Activated naive CD8-positive, alpha-beta T cell treated with anti-CD3 and anti-CD28 coated beads, Interleukin-2, amount 50 U/mL, for 16 hours (primary cell): ENCODE results near the gene PPP2R2D.
"Not testable (repeated sequence)": the region's sequence is repeated elsewhere in the genome, so short reads cannot be mapped to it uniquely, and the experiment has no call there.

Source experiments
- DNase-seq: peaks from one replicate; pipeline ENCODE4 v3.0.0-alpha.2; 2020; ENCODE audit warnings: low read depth, low spot score

The PPP2R2D gene

DNA sequence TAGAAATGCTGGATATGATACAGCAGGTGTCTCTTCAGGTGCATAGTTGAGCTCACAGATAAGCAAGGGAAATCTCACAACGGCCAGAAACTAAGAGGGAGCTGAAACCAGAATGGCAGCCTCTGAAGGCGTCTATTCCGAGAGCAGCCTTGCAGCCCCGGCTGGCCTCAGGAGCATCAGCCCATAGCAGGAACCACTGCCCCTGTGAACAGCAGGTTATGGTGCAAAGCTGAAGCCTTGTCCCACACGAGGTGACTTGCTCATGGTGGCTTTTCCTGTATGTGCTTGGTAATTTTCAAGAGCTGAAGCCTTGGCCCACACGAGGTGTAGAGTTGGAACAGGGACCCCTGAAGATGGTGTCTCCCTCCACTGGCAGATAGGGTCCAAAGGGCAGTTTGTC, 47.7 kb downstream of the PPP2R2D start:
- DNase-seq = no peak

DNA sequence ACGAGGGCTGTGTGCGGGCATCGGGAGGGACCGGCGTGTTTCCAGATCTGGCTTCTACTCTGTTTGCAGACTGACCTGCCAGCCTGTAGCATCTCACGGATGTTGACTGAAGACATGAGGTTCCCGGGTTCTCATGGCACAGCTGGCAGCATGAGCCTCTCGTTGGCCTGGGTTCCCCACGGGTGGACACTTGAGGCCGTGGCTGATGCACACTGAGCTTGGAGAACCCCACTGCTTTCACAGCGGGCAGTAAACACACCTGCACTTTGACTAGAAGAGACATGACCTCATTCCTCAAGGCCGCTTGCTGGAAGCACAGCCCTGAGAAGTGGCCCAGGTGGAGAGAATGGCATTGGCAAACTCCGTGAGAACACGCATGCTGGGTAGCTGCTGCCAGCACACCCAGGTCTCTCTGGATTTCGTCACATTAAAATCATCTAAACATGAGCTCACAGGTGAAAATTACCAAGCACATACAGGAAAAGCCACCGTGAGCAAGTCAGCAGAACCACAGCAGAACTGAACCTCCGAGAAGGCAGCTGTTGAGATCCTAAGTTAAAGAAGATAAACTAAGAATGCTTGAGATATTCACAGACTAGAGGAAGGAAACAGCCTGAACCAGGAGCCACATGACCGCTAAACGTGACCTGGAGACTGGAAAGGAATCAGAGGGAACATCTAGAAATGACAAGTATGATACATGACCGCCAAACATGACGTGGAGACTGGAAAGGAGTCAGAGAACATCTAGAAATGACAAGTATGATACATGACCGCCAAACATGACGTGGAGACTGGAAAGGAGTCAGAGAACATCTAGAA, 48.4 kb downstream of the PPP2R2D start:
- no peak for DNase-seq

DNA sequence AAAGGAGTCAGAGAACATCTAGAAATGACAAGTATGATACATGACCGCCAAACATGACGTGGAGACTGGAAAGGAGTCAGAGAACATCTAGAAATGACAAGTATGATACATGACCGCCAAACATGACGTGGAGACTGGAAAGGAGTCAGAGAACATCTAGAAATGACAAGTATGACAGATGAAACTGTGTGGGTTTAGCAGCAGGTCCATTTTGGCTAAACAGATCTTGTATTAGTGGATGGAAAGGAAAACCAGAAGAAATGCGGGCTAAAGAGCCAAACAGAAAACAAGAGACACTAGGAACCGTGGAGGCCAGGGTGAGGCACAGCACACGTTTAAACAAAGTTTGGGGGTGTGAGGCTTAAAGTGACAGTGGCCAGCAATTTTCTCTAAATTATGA, 49.1 kb downstream of the PPP2R2D start:
- DNase-seq = not testable (repeated sequence)

DNA sequence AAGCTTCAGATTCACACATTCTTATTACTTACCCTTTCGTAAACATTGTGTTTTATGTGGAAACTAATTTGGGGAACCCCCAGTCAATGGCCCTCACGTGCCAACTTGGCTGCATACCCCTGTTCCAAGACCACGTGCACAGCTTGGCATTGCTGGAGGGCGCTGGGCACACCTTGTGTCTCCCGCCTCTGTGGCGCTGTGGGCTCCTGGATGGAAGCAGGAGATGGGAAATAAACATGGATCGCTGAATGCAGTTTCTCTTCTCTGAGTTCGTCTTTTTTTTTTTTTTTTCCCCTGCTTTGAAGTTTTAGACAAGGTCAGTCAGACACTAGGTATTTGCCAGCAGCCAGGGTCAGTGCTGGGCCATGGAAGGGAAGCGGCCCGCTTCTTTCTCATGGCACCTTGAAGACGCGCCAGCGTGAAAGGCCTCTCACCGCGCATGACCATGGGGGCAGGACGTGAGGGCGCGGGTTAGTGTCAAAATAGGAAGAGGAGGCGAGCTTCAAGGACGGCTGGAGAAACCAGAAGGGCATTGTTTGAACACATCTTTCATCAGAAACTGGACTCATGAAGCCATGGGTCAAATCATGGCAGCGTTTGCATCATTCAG, 53.7 kb downstream of the PPP2R2D start:
- DNase-seq = no peak

DNA sequence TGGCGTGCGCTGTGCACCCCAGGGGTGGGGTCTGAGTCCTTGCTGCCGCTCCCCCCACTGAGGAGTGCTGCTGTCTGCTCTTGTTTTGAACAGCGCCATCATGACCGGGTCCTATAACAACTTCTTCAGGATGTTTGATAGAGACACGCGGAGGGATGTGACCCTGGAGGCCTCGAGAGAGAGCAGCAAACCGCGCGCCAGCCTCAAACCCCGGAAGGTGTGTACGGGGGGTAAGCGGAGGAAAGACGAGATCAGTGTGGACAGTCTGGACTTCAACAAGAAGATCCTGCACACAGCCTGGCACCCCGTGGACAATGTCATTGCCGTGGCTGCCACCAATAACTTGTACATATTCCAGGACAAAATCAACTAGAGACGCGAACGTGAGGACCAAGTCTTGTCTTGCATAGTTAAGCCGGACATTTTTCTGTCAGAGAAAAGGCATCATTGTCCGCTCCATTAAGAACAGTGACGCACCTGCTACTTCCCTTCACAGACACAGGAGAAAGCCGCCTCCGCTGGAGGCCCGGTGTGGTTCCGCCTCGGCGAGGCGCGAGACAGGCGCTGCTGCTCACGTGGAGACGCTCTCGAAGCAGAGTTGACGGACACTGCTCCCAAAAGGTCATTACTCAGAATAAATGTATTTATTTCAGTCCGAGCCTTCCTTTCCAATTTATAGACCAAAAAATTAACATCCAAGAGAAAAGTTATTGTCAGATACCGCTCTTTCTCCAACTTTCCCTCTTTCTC, 55.0 kb downstream of the PPP2R2D start:
- no peak for DNase-seq

DNA sequence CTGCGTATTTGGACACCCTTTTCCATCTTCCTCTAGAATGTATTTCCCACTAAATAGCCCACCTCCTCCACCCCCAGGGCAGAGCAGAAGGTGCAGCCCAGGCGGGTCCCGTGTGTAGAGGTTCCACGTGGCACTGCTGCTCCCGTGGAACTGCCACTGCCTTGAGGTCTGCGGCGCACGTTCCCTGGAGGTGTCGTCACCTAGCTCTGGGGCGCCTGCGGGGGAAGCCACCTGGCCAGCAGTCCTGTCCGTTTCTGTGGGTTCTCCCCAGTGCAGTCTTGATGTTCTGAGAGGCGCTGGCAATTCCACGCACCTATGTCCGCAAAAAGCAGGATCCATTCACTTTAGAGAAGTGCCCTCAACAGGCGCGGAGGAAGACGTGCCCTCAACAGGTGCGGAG, 59.0 kb downstream of the PPP2R2D start:
- DNase-seq = no peak

DNA sequence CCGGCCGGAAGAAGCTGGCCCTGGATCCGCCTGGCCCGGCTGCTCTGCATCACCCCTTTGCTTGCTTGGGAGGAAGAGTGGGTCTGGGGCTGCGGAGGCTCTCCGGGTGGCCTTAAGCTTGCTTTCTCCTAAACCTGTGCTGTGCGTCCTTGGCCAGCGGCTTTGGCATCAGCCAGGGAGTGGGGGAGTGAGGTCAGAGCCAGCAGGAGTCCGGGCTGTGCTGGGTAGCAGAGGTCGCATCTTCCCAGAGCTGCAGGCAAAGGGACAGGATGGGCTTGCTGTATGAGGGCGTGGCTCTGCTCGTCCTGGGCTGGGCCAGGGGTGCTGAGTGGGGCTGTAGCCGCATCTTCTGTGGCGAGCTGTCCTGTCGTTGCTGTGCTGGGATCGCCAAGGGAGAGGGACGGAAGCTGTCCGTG, 59.8 kb downstream of the PPP2R2D start:
- no peak for DNase-seq

DNA sequence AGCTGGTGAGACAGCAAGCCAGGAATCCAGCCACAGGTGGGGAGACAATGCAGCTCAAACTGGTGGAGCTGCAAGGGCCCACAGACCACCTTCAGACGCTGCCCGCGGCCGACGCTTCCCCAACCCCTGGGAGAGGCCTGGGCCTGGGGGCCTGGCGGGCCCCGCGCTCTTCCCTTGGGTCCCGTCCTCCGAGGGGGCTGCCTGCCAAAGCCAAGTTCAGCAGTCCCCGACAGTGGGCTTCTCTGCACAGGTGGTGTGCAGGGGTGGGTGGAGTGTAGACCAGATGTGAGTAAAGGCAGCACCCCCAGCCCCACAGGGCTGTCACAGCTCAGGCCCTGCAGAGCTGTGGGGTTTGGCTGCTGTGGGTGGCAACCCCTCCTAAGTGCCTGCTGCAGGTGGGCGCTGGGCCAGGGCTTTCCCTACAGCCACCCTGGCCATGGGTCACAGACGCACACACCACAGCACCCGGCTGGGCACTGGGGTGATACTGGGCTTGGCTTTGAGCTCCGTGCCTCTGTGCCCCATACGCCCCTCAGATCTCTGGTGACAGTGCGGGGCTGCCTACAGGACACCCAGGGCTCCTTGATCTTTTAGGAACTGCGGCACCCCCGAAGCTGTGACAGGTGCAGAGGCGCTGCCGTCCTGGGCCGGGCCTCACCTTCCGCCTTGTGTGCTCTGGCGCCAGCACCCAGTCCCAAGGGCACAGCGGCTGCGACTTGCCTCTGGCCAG, 60.4 kb downstream of the PPP2R2D start:
- DNase-seq = no peak

DNA sequence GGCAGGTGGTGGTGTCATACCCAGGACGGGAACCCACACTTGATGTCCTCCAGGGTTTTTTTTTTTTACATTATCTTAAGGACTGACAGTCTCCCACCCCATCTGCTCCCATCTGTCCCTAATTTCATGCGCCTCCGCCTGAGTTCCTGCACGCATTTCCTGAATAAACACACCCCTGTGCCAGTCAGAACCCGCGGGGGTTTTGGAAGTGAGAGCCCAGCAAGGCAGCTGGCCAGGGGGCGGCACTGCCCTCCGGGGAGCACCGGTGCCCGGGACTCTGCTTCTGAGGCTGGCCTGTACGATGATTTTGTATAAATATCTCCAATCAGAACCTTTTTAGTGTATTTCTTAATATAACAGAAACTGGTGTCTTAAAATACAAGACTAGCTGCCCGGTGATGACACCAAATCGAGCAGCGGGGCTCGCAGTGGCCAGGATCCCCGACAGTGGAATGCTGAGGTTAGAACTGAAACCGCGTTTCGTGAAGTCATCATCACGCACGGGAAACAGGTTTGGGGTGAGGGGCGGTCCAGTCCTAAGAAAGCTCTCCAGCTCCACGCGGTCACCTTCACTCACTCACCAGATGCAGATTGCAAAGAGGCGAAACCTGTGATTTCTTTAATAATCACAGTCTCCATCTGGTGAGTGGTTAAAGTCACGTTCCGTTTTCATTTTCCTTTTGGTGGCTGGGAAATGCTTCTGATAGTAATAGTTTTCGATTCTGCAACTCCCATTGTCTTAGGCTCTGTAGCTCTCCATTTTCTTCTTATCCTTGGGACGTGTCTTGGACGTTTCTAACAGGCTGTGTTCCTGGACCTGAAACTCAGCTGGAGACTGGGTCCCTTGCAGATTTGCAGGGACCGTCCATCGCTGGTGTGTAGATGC, 61.2 kb downstream of the PPP2R2D start:
- no peak for DNase-seq

DNA sequence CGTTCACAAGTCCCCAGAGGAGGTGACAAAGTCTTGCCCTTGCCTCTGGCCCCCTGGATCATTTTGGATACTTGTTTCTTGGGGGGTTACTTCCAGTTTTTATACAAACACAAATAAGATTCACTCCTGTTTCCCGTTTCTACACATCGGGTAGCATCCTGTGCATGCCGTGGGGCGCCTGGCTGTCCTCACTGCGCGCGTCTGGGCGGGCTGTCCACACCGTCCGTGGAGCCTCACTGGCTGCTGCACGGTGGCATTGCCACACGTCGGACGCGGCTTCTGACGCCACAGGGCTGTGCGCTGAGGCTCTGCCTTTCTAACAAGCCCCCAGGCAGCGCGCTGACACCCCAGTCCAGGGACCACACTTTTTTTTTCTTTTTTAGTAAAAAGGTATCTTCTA, 62.5 kb downstream of the PPP2R2D start:
- DNase-seq = no peak

DNA sequence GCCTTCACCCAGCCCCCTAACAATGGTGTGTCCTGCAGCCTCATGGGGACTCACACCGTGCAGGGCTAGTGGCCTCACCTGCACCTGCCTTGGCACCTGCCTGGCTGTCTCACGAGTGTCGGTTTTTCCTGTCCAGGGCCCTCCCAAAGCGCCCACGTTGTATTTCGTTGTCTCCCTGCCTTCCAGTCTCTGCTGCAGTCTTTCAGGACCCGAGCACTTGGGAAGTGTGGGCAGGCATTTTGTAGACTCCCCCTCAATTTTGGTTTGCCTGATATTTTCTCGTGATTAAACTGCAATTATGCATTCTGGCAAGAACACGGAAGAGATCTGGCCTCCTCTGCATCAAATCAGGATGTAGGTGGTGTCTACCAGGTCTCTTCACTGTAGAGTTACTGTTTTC, 63.0 kb downstream of the PPP2R2D start:
- no peak for DNase-seq

DNA sequence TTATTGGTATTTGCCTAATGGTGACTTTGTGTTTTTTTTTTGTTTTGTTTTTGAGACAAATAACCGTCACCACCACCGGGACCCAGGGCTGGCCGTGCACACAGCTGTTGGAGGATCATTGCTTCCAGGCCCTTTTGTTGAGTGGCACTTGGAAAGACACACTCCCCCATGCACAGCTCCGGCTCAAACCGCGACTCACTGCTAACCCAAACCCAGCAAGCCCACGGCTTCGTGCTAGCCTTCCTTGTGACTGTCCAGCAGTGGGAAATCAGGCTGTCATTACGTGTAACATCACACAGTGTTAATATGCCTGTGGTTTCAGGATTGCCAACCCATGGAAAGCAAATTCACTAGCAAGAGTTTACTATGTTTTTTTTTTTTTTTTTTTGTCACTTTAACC, 63.5 kb downstream of the PPP2R2D start:
- DNase-seq = no peak

DNA sequence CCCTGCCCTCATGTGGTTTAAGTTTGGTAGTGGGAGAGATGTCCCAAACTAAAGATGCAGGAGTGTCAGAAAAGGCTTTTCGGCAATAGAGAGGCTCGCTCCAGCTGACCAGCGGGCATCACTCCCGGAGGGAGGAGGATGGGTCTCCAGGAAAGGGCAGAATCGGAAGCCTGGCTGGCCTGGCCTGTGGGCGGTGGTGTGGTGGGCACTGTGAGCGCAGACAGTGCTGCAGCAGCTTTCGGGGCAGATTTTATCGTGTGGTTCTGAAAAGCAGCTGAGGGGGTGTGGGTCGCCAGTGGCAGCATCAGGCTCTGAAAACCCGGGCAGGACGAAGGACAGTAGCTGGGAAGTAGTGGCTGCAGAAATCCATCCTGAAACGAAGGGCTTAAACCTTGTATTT, 68.1 kb downstream of the PPP2R2D start:
- DNase-seq = no peak

DNA sequence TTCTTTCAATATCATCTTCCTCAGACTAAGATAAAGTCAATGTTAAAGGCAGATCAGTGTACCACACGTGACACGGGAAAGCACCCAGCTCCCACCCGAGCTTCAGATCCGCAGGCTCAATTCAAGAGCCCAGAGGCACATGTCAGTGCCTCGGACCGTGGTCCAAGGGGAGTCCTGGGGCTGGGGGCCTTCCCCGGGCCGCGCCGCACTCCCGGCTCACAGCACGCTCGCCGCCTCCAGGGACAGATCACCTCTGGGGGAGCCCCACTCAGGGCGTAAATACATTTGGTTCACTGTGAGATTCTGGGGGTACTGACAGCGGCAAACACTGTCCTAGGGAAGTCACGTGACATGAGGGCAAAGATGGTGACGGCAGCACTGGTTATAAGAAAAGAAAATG, 70.1 kb downstream of the PPP2R2D start:
- no peak for DNase-seq

DNA sequence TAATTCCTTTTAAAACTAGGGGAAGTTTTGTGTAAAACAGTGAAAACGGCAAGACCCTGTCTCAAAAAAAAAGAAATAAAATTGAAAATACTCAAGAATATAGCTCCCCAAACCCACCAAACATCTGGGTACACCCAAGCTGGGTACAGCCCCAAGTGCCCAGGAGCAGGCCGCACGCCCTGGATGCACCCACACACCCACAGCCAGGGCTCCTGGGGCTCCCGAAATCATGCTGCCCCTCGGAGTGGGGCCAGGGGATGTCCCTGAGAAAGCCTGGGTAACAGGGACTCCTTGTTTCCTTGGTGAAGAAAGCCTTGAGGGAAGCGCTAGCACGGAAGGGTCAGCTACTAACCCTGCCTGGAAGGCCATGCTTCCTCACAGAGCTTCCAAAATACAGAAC, 70.8 kb downstream of the PPP2R2D start:
- DNase-seq = no peak

DNA sequence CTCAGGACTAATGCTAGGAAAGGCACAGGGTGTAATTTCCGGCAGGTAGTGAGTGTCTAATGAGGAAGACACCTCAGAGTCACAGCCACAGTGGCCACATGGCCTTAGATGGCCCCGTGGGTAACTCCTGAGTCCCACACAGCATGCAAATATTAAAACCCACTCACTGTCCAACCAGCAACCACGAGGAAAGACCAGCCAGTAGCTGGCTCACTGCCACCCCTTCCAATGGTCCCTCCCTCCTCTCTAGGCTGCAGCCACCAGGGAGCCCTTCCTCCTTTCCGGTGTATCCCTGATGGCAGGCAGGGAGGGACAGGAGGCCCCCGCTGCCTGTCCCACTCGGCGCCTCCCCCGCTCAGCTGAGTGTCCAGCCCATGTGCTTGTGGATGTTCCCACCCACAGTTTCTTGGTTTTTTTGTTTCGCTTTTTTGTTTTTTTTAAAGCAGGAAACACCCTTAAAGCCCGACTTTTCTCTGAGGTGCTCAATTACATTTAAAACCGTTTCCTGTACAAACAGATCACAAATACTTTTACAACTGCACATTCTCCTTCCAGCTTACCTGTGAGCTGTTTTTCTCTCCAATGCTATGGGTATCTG, 71.8 kb downstream of the PPP2R2D start:
- no peak for DNase-seq

DNA sequence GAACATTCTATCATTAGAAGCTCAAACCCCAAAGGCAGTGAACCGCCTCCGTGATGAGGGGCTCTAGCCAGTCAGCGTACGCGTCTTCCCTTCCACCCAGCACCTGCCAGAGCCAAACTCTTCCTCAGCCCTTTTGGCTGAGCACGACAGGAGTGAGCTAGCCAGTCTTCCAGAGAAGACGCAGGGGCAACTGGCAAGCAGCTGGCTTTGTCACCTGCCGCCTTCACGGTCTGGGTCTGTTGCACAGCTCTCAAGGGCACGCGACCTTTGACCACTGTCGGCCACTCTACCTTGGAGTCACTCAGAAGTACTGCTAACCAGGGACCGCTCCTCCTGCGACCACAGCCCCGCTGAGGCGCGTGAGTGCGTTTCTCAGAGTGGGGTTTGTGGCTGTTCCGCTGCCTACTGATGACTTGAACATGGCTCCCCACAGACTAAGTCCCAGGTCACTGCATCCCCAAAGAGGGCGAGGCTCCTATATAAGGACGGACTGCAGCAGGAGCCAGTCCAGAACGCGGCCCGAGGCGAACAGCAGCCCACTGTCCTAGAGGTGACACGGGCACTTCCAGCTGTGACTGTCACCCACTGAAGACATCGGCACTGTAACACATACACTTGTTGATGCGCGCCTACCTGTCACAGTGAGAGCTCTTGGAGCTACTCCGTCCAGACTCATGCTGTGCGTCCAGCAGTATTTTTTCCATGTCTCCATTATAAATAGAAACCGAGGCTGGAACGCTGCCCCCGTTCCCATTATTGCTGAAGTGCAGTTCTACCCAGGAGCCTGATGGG, 72.5 kb downstream of the PPP2R2D start:
- DNase-seq = no peak

DNA sequence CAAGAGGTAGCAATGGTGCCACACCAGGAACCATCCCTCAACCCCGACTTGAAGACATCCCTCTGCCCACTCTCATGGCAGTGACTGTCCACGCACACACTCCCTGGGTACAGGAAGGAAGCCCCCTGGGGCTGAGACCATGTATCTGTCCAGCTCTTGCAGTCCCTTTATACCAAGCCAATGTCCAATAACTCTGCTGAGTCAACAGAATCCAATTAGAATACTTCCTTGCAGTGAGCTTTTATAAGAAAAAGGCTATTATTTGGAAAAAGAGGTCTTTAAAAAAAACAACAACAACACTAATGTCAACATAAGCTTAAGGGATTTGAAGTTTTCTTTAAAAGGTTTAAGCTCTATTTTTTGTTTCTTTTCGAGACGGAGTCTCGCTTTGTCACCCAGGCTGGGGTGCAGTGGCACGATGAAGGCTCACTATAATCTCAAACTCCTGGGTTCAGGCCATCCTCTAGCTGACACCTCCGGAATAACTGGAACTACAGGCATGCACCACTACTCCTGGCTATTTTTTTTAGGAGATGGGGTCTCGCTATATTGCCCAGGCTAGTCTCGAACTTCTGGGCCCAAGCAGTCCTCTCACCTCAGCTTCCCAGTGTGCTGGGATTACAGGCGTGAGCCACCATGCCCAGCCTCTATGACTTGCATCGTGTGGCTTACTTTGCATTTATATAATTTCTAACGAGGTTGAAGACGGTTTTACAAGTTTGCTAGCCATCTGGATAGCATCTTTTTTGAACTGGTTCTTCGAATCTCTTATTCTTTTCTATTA, 73.4 kb downstream of the PPP2R2D start:
- no peak for DNase-seq

DNA sequence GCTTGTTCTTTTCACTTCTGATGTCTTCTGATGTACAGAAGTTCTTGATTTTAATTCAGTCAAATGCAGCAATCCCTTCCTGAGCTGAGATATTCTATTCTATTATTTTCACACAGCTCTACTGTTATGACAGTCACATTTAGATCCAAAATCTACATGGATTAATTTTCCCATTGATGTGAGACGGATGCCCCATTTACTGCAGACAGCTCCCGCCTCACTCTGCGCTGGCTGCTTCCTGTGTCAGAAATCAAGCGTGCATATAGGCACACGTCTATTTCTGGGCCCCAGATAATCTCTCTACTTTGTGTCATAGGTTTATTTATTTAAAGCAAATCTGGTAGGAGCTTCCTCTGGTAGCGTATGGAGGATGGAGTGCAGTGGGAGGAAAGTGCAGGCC, 74.2 kb downstream of the PPP2R2D start:
- no peak for DNase-seq
